ENCODE results near the gene CYB5RL.

Gene CYB5RL

GRCh38 chr1:54186056-54186455 is 13.8 kb downstream of the CYB5RL start:
- Histone ChIP-seq H3K36me3 (peaks cover 13% of the 10 kb centered on the region), H3K9me3 (no peaks in the 10 kb centered on the region), H3K27ac (no peak overlapping the region), H3K4me1 (ENCODE audit: control insufficient read depth in 1 of 2, insufficient read depth in 1 of 2, low read depth in 1 of 2, low read length in 1 of 2) (no peaks in the 10 kb centered on the region), H3K4me3 (ENCODE audit: low read depth in 1 of 2, low read length in 1 of 2) (no peak overlapping the region), H3K27me3 (no peaks in the 10 kb centered on the region)
- no peak for TF ChIP-seq CTCF (IDR thresholded peaks at IDR 0.05)

GRCh38 chr1:54180701-54181360 is 19.0 kb downstream of the CYB5RL start:
- no peak overlapping the region for H3K4me3 ChIP-seq (ENCODE audit: low read depth in 1 of 2, low read length in 1 of 2)
- H3K4me1 ChIP-seq (ENCODE audit: control insufficient read depth in 1 of 2, insufficient read depth in 1 of 2, low read depth in 1 of 2, low read length in 1 of 2): no peaks in the 10 kb centered on the region
- H3K9me3 ChIP-seq: no peaks in the 10 kb centered on the region
- H3K27ac ChIP-seq: no peak overlapping the region
- no peaks in the 10 kb centered on the region for H3K27me3 ChIP-seq
- no peak for TF ChIP-seq CTCF (IDR thresholded peaks at IDR 0.05)
- H3K36me3 ChIP-seq: peaks cover 7% of the 10 kb centered on the region

- peaks cover 7% of the 10 kb centered on the region for H3K36me3 ChIP-seq
Observed at GRCh38 chr1:54178296-54179070, 21.3 kb downstream of the CYB5RL start.

GRCh38 chr1:54177726-54178125 is 22.1 kb downstream of the CYB5RL start:
- Histone ChIP-seq H3K27me3 (no peaks in the 10 kb centered on the region), H3K4me3 (ENCODE audit: low read depth in 1 of 2, low read length in 1 of 2) (no peak overlapping the region), H3K9me3 (no peaks in the 10 kb centered on the region), H3K36me3 (peaks cover 7% of the 10 kb centered on the region), H3K27ac (no peak overlapping the region), H3K4me1 (ENCODE audit: control insufficient read depth in 1 of 2, insufficient read depth in 1 of 2, low read depth in 1 of 2, low read length in 1 of 2) (no peaks in the 10 kb centered on the region)
- TF ChIP-seq CTCF (IDR thresholded peaks at IDR 0.05): no peak

More at GRCh38 chr1:54178296-54179070, 21.3 kb downstream of the CYB5RL start:
- H3K4me3 ChIP-seq (ENCODE audit: low read depth in 1 of 2, low read length in 1 of 2): no peak overlapping the region
- no peak for TF ChIP-seq CTCF (IDR thresholded peaks at IDR 0.05)
- no peaks in the 10 kb centered on the region for H3K27me3 ChIP-seq
- no peaks in the 10 kb centered on the region for H3K4me1 ChIP-seq (ENCODE audit: control insufficient read depth in 1 of 2, insufficient read depth in 1 of 2, low read depth in 1 of 2, low read length in 1 of 2)
- no peaks in the 10 kb centered on the region for H3K9me3 ChIP-seq
- H3K27ac ChIP-seq: no peak overlapping the region

GRCh38 chr1:54176621-54177327 is 23.1 kb downstream of the CYB5RL start:
- H3K27me3 ChIP-seq: no peaks in the 10 kb centered on the region
- no peak for TF ChIP-seq CTCF (IDR thresholded peaks at IDR 0.05)
- H3K4me1 ChIP-seq (ENCODE audit: control insufficient read depth in 1 of 2, insufficient read depth in 1 of 2, low read depth in 1 of 2, low read length in 1 of 2): no peaks in the 10 kb centered on the region

More at GRCh38 chr1:54176621-54177327, 23.1 kb downstream of the CYB5RL start:
- H3K4me3 ChIP-seq (ENCODE audit: low read depth in 1 of 2, low read length in 1 of 2): no peak overlapping the region
- no peak overlapping the region for H3K27ac ChIP-seq
- H3K36me3 ChIP-seq: peaks cover 7% of the 10 kb centered on the region
- H3K9me3 ChIP-seq: no peaks in the 10 kb centered on the region
